HG02763 (cell line): ENCODE measurements around the gene SMYD1.
A peak's percentile ranks its signal among the peaks of the same experiment; 100 is the strongest.

Experiments
- ATAC-seq: cut with Tn5 transposase; IDR thresholded peaks from one replicate; pipeline ENCODE4 v1.9.1; 2021; ENCODE audit warnings: mild to moderate bottlenecking, moderate library complexity; ENCODE audit not compliant: unreplicated experiment

Gene SMYD1

GRCh38 chr2:88055371-88056128 lies 12.1 kb upstream of the SMYD1 start, which contains the start of gene KRCC1:
TSS of gene KRCC1 (minus strand) at chr2:88055783. CDS start at chr2:88028563, 27,220 bp downstream.
- ATAC-seq: peak; percentile 96

- ATAC-seq: no peak
Measured at GRCh38 chr2:88057437-88057844, 10.2 kb upstream of the SMYD1 start.

GRCh38 chr2:88058191-88058590 lies 9.4 kb upstream of the SMYD1 start:
- ATAC-seq: no peak

- ATAC-seq: peak; percentile 31
Measured at GRCh38 chr2:88059979-88060906, 7.4 kb upstream of the SMYD1 start.

- ATAC-seq: no peak
Measured at GRCh38 chr2:88060907-88061275, 6.7 kb upstream of the SMYD1 start.

GRCh38 chr2:88061295-88061694 lies 6.3 kb upstream of the SMYD1 start:
- ATAC-seq: no peak

GRCh38 chr2:88066543-88066942 lies 1.1 kb upstream of the SMYD1 start:
- ATAC-seq: no peak

- no peak for ATAC-seq
Measured at GRCh38 chr2:88067189-88067588, 436 bp upstream of the SMYD1 start.

- no peak for ATAC-seq
Measured at GRCh38 chr2:88068044-88068443, 419 bp downstream of the SMYD1 start.

GRCh38 chr2:88069117-88069516 lies 1.5 kb downstream of the SMYD1 start:
- no peak for ATAC-seq

GRCh38 chr2:88070055-88070454 lies 2.4 kb downstream of the SMYD1 start:
- ATAC-seq: no peak

GRCh38 chr2:88071365-88071764 lies 3.7 kb downstream of the SMYD1 start:
- ATAC-seq: no peak

- no peak for ATAC-seq
Measured at GRCh38 chr2:88074150-88074549, 6.5 kb downstream of the SMYD1 start.

GRCh38 chr2:88074854-88075292 lies 7.2 kb downstream of the SMYD1 start:
- ATAC-seq: no peak

GRCh38 chr2:88077080-88077479 lies 9.5 kb downstream of the SMYD1 start:
- ATAC-seq: no peak

- no peak for ATAC-seq
Measured at GRCh38 chr2:88078643-88079172, 11.1 kb downstream of the SMYD1 start.

- no peak for ATAC-seq
Measured at GRCh38 chr2:88080545-88080944, 12.9 kb downstream of the SMYD1 start.

- no peak for ATAC-seq
Measured at GRCh38 chr2:88081924-88082608, 14.4 kb downstream of the SMYD1 start.

GRCh38 chr2:88082781-88083180 lies 15.2 kb downstream of the SMYD1 start:
- ATAC-seq: no peak

- ATAC-seq: no peak
Measured at GRCh38 chr2:88085099-88085498, 17.5 kb downstream of the SMYD1 start.

GRCh38 chr2:88085602-88086001 lies 18.0 kb downstream of the SMYD1 start:
- no peak for ATAC-seq
